ENCODE measurements around the gene FASTKD3. TPM values are rescaled to one million over a fixed set of nuclear protein-coding genes. Genes with fewer than 3 reads are reported as not detected.

The FASTKD3 gene
- total RNA-seq, 4 donors from 2014 or later, result 4.4 to 14.0 (median 11.2) TPM

GRCh38 chr5:7842531-7842930 lies 26.3 kb downstream of the FASTKD3 start:
- DNase-seq, result no peak
- 47 to 55% methylated on average over 2 of the region's 2 CpGs for WGBS, 2 donors
- H3K36me3 ChIP-seq, result no peaks in the 10 kb centered on the region
- H3K9me3 ChIP-seq, result no peaks in the 10 kb centered on the region
- intact Hi-C loops (cut with DNase I), result no loop called here
- peaks cover 0 to 22% (median 0%) of the 10 kb centered on the region in 4 donors for H3K27me3 ChIP-seq
- no peak overlapping the region for H3K4me3 ChIP-seq
- no peak overlapping the region for H3K27ac ChIP-seq
- H3K4me1 ChIP-seq, result no peaks in the 10 kb centered on the region
- TF ChIP-seq CTCF (IDR thresholded peaks at IDR 0.05) (no peak), POLR2A (IDR thresholded peaks at IDR 0.05) (no peak)

- H3K36me3 ChIP-seq, result no peaks in the 10 kb centered on the region
- DNase-seq, result no peak
- no peaks in the 10 kb centered on the region for H3K9me3 ChIP-seq
- H3K4me1 ChIP-seq, result no peaks in the 10 kb centered on the region
- no peak for TF ChIP-seq CTCF (IDR thresholded peaks at IDR 0.05)
- no peak for TF ChIP-seq POLR2A (IDR thresholded peaks at IDR 0.05)
- intact Hi-C loops (cut with DNase I), result no loop called here
- WGBS, 2 donors, result 41 to 45% methylated on average over 3 of the region's 3 CpGs
- no peak overlapping the region for H3K27ac ChIP-seq
- H3K4me3 ChIP-seq, result no peak overlapping the region
- H3K27me3 ChIP-seq, result no peaks in the 10 kb centered on the region
Measured at GRCh38 chr5:7837403-7837802, 31.4 kb downstream of the FASTKD3 start.

GRCh38 chr5:7834982-7835381 lies 33.8 kb downstream of the FASTKD3 start:
- no peaks in the 10 kb centered on the region for H3K4me1 ChIP-seq
- no peaks in the 10 kb centered on the region for H3K36me3 ChIP-seq
- H3K27me3 ChIP-seq, result no peaks in the 10 kb centered on the region
- 83 to 88% methylated on average over 4 of the region's 4 CpGs for WGBS, 2 donors
- no peak for DNase-seq
- H3K27ac ChIP-seq, result no peak overlapping the region
- H3K9me3 ChIP-seq, result no peaks in the 10 kb centered on the region
- TF ChIP-seq CTCF (IDR thresholded peaks at IDR 0.05) (no peak), POLR2A (IDR thresholded peaks at IDR 0.05) (no peak)
- H3K4me3 ChIP-seq, result no peak overlapping the region
- intact Hi-C loops (cut with DNase I), result no loop called here

- H3K27me3 ChIP-seq, result no peaks in the 10 kb centered on the region
- no peak overlapping the region for H3K4me3 ChIP-seq
- H3K9me3 ChIP-seq, result no peaks in the 10 kb centered on the region
- no peak for DNase-seq
- no peaks in the 10 kb centered on the region for H3K4me1 ChIP-seq
- no peaks in the 10 kb centered on the region for H3K36me3 ChIP-seq
- intact Hi-C loops (cut with DNase I), result no loop called here
- H3K27ac ChIP-seq, result no peak overlapping the region
- TF ChIP-seq POLR2A (IDR thresholded peaks at IDR 0.05) (no peak), CTCF (IDR thresholded peaks at IDR 0.05) (no peak)
- WGBS, 2 donors, result 45 to 65% methylated on average over 10 of the region's 10 CpGs
Measured at GRCh38 chr5:7828269-7828668, 40.6 kb downstream of the FASTKD3 start.

GRCh38 chr5:7827610-7828009 lies 41.2 kb downstream of the FASTKD3 start:
- TF ChIP-seq POLR2A (IDR thresholded peaks at IDR 0.05) (no peak), CTCF (IDR thresholded peaks at IDR 0.05) (no peak)
- no peaks in the 10 kb centered on the region for H3K4me1 ChIP-seq
- no peak for DNase-seq
- intact Hi-C loops (cut with DNase I), result no loop called here
- no peaks in the 10 kb centered on the region for H3K27me3 ChIP-seq
- H3K36me3 ChIP-seq, result no peaks in the 10 kb centered on the region
- WGBS, 2 donors, result 78 to 91% methylated on average over 6 of the region's 6 CpGs
- H3K9me3 ChIP-seq, result no peaks in the 10 kb centered on the region
- H3K4me3 ChIP-seq, result no peak overlapping the region
- H3K27ac ChIP-seq, result no peak overlapping the region

Measured in esophagus squamous epithelium (tissue), 5 donors.